ENCODE results near the gene ZMYND8. TPM values are rescaled to one million over a fixed set of nuclear protein-coding genes. Genes with fewer than 3 reads are reported as not detected.

The ZMYND8 gene
- total RNA-seq, 6 experiments from 2014 or later, result 27.8 to 38.3 (median 34.8) TPM

DNA sequence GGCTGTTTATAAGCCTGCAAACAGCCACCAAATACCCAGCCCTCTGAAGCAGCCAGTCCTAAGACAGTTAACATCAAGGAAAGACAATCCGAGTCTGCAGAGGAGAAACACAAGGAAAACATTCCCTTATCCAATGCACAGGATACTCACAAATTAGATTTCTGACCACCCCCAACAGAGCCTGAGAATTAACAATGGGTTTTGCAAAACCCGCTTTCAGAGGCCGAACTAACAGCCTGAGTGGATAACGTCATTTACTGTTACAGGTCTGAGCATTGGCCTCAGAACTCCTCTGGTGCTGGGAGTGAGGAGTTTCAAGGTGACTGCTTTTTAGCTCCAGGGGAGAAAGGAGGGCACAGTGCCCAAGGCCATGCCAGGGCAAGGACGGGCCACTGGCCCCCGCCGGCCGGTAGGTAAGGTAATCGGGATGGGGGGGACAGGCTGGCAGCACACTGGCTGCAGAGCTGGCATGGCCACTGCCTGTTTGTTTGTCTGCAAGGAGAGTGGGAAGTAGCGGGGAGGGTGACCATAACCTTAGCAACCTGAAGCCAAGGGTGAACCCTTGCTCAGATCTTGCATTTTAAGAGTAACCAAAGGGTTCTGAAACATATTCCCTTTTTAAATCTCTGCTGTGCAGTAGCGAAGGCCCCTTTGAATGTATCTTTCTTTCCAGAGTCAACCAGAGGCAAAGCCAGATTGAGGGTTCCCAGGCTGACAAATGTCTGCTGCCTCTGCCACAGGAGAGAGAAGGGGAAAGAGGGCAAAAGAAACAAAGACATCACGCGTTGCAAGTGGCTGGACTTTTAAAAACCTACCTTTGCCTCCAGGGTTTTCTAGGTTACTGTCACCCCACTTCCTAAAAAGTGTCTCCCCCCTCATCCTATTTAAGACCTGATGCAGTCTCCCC lies 3.9 kb downstream of the ZMYND8 start:
- H3K27me3 Mint-ChIP-seq (ENCODE audit: insufficient read depth), result no peaks in the 10 kb centered on the region
- H3K9me3 Mint-ChIP-seq, result no peaks in the 10 kb centered on the region
- H3K4me3 Mint-ChIP-seq, result no peak overlapping the region; the same call in 1 of the 2 replicates
- DNase-seq, result no peak
- TF ChIP-seq CTCF (IDR thresholded peaks at IDR 0.05), result no peak
- H3K27ac Mint-ChIP-seq, result no peak overlapping the region; the same call in 1 of the 2 replicates
- no peaks in the 10 kb centered on the region; the same call in 1 of the 2 replicates for H3K4me1 Mint-ChIP-seq (ENCODE audit: low read depth)
- H3K36me3 Mint-ChIP-seq (ENCODE audit: low read depth), result no peaks in the 10 kb centered on the region; the same call in 1 of the 2 replicates

DNA sequence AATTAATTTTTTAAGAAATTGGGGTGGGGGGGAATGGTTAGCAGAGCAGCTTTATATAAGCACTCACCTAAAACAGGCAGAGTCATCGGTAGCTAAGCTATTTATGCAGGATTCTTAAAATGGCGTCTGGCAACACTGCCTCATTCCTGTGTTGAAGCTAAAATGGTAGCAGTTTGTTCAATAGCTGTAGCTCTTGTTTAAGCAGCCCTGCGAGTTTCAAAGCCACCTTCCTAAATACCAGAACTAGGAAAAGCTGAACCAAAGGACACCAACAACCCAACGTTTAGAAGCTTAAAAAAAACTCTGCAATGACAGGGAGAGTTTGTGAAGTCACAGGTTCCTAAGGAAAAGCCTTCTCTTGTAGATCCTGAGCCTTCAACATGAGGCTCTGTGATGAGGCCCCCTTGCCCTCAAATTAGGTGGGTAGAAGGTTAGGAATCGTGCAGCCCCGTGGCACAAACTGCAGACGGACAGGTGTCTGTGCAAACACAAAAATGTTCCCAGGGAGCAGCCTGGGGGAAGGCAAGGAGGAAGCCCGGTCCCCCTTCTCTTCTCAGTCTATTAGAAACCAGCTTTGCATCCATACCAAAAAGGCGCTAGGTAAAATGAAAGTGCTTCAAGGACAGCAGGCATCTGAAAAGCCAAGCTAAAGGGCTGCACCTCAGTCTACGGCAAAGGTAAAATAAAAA lies 4.7 kb downstream of the ZMYND8 start:
- H3K4me3 Mint-ChIP-seq, result no peak overlapping the region
- no peaks in the 10 kb centered on the region for H3K4me1 Mint-ChIP-seq (ENCODE audit: low read depth)
- no peaks in the 10 kb centered on the region for H3K9me3 Mint-ChIP-seq
- TF ChIP-seq CTCF (IDR thresholded peaks at IDR 0.05), result no peak
- DNase-seq, result no peak
- H3K27me3 Mint-ChIP-seq (ENCODE audit: insufficient read depth), result no peaks in the 10 kb centered on the region
- H3K27ac Mint-ChIP-seq, result no peak overlapping the region
- peaks cover 7% of the 10 kb centered on the region; the same call in 1 of the 2 replicates for H3K36me3 Mint-ChIP-seq (ENCODE audit: low read depth)

GRCh38 chr20:47350691-47351545 lies 5.6 kb downstream of the ZMYND8 start:
- TF ChIP-seq CTCF (IDR thresholded peaks at IDR 0.05), result no peak
- H3K27ac Mint-ChIP-seq, result no peak overlapping the region

DNA sequence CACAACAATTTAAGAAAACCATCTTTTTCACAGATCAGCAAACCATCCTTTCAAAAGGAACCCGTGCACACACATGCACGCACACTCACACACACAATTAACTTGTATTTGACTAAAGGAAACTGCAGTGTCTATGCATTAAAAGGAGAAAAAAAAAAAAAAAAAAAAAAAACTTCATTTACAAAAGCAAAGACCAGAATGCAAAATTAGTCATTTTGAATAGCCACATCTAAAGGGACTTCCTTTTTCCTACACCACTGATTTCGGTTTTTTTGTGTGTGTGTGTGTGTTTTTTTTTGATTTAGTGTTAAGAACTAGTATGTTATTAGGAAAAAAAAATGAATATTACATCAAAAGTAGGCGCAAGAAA lies 6.3 kb downstream of the ZMYND8 start:
- Mint-ChIP-seq H3K9me3 (no peaks in the 10 kb centered on the region), H3K27me3 (ENCODE audit: insufficient read depth) (no peaks in the 10 kb centered on the region), H3K4me3 (no peak overlapping the region), H3K4me1 (ENCODE audit: low read depth) (no peaks in the 10 kb centered on the region), H3K36me3 (ENCODE audit: low read depth) (peaks cover 12% of the 10 kb centered on the region), H3K27ac (no peak overlapping the region)
- no peak for TF ChIP-seq CTCF (IDR thresholded peaks at IDR 0.05)
- no peak for DNase-seq

More at GRCh38 chr20:47350691-47351545, 5.6 kb downstream of the ZMYND8 start:
- Mint-ChIP-seq H3K9me3 (no peaks in the 10 kb centered on the region), H3K4me3 (no peak overlapping the region), H3K4me1 (ENCODE audit: low read depth) (no peaks in the 10 kb centered on the region), H3K27me3 (ENCODE audit: insufficient read depth) (no peaks in the 10 kb centered on the region), H3K36me3 (ENCODE audit: low read depth) (peaks cover 12% of the 10 kb centered on the region; the same call in 1 of the 2 replicates)
- no peak for DNase-seq
